Hepatocyte (in vitro differentiated cells): ENCODE measurements around the gene SATB2. TPM values are rescaled to one million over a fixed set of nuclear protein-coding genes. Genes with fewer than 3 reads are reported as not detected.

ENCODE experiments used
- DNase-seq: peaks from one replicate; pipeline ENCODE4 v3.0.0-alpha.2; 2016; ENCODE audit warnings: low spot score
- H2AFZ ChIP-seq: fragments of 200-600 bp; sonication (generic); 2 replicates; pipeline ENCODE4 v1.6.0; 2016; ENCODE audit warnings: antibody characterized with exemption, mild to moderate bottlenecking
- H3K27ac ChIP-seq: fragments of 200-600 bp; sonication (generic); 2 replicates; pipeline ENCODE4 v1.5.1; 2016; ENCODE audit warnings: mild to moderate bottlenecking
- H3K27me3 ChIP-seq: fragments of 200-600 bp; sonication (generic); 2 replicates; pipeline ENCODE4 v1.6.1; 2016
- H3K36me3 ChIP-seq: fragments of 200-600 bp; sonication (generic); replicated peaks from 2 replicates; pipeline ENCODE4 v1.5.1; 2016; ENCODE audit warnings: low read depth; ENCODE audit not compliant: insufficient read depth
- H3K4me1 ChIP-seq: fragments of 200-600 bp; sonication (generic); 2 replicates; pipeline ENCODE4 v1.5.1; 2016; ENCODE audit warnings: mild to moderate bottlenecking, moderate library complexity; ENCODE audit not compliant: insufficient read depth
- H3K4me2 ChIP-seq: fragments of 200-600 bp; sonication (generic); 2 replicates; pipeline ENCODE4 v1.6.0; 2016
- H3K4me3 ChIP-seq: fragments of 200-600 bp; sonication (generic); 2 replicates; pipeline ENCODE4 v1.5.1; 2016; ENCODE audit warnings: mild to moderate bottlenecking
- H3K79me2 ChIP-seq: fragments of 200-600 bp; sonication (generic); 2 replicates; pipeline ENCODE4 v1.6.0; 2017; ENCODE audit warnings: mild to moderate bottlenecking
- H3K9me2 ChIP-seq: fragments of 200-600 bp; sonication (generic); replicated peaks from 2 replicates; pipeline ENCODE4 v1.6.0; 2017; ENCODE audit warnings: mild to moderate bottlenecking; ENCODE audit not compliant: insufficient read depth
- H3K9me3 ChIP-seq: fragments of 200-600 bp; sonication (generic); 2 replicates; pipeline ENCODE4 v1.5.1; 2016; ENCODE audit warnings: low read depth, mild to moderate bottlenecking
- H4K20me1 ChIP-seq: fragments of 200-600 bp; sonication (generic); 2 replicates; pipeline ENCODE4 v1.6.0; 2016; ENCODE audit warnings: mild to moderate bottlenecking; ENCODE audit not compliant: insufficient read depth, poor library complexity, severe bottlenecking
- CTCF ChIP-seq: fragments of 200-600 bp; sonication (generic); IDR thresholded peaks from 2 replicates; pipeline ENCODE4 v1.5.1; 2016; ENCODE audit warnings: antibody characterized with exemption, mild to moderate bottlenecking; ENCODE audit not compliant: poor library complexity
- EZH2 ChIP-seq: fragments of 200-600 bp; sonication (generic); IDR thresholded peaks from 2 replicates; pipeline ENCODE4 v1.6.1; 2016; ENCODE audit warnings: antibody characterized with exemption, mild to moderate bottlenecking, borderline replicate concordance
- EZH2phosphoT487 ChIP-seq: fragments of 200-600 bp; sonication (generic); IDR thresholded peaks from one replicate; pipeline ENCODE4 v1.6.1; 2018; ENCODE audit warnings: antibody characterized with exemption, mild to moderate bottlenecking, low read depth, moderate library complexity; ENCODE audit not compliant: unreplicated experiment, severe bottlenecking
- WGBS: methylation state at CpG from one replicate; pipeline ENCODE4 v1.1.6; 2016; ENCODE audit warnings: low lambda C conversion rate; ENCODE audit errors: missing lambda C conversion rate; 5-methylcytosine and 5-hydroxymethylcytosine counted together
- polyA plus RNA-seq: library from polyadenylated mRNA; unstranded; fragments of >200 nt; fragmentation: Nextera tagmentation; extraction: Ambion mirVana; gene quantifications from 2 replicates; pipeline ENCODE4 v1.2.1, GENCODE V29; 2016
- total RNA-seq: library from RNA; depleted of rRNA; stranded (reverse); fragments of >200 nt; gene quantifications from 2 replicates; pipeline ENCODE4 v1.2.3, GENCODE V29; 2014

SATB2 gene
- total and polyA plus RNA-seq, 2 experiments from 2014 or later: 1.9 to 8.7 TPM

DNA sequence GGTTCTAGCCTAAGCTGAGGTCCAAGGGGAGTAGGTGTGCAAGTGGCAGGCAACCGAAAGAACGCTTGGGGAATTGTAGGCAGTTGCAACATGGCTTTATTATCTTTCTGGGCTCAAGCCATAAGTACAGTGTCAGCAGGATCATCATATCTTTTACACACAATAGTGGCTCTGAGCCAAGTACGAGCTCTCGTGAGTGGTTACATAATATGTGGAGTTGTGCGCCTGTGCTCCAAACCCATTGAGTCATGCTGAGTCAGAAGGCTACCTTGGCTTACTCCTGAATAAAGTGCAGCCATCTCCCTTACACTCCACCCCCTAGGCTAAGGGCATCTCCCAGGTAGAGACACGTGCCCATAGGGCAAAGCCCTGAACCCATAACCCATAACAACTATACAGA lies 233.9 kb downstream of the SATB2 start:
- H3K9me3 ChIP-seq: no peaks in the 10 kb centered on the region
- H3K27me3 ChIP-seq: no peaks in the 10 kb centered on the region
- H3K4me2 ChIP-seq: no peak overlapping the region
- WGBS: 91% methylated on average over 6 of the region's 6 CpGs
- H3K27ac ChIP-seq: no peak overlapping the region
- no peak for TF ChIP-seq CTCF
- TF ChIP-seq EZH2: no peak
- TF ChIP-seq EZH2phosphoT487: no peak
- H3K36me3 ChIP-seq: no peaks in the 10 kb centered on the region
- H3K9me2 ChIP-seq: no peaks in the 10 kb centered on the region
- H4K20me1 ChIP-seq: no peaks in the 10 kb centered on the region
- H3K4me1 ChIP-seq: no peaks in the 10 kb centered on the region
- H3K79me2 ChIP-seq: no peaks in the 10 kb centered on the region
- no peak overlapping the region for H3K4me3 ChIP-seq
- no peak for DNase-seq
- no peak overlapping the region for H2AFZ ChIP-seq

DNA sequence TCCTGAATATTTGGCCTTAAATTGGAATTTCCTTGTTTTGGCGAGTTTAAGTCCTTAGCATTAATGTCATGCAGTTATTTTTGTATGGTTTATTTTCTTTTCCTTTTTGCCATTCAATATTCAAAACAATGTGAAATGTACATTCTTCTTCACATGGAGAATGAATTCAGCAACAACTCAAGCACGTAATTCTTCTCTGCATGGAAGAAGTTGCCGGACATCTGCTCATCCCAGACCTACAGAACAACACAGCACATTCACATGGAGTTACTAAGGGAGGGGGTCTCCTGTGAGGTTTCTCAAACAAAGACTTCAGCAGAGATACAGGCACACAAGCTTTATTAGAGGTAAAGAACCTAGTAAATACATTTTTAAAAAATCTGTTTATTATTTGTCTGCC lies 236.8 kb downstream of the SATB2 start:
- Histone ChIP-seq H2AFZ (no peak overlapping the region), H3K9me2 (no peaks in the 10 kb centered on the region), H3K79me2 (no peaks in the 10 kb centered on the region), H3K4me1 (no peaks in the 10 kb centered on the region), H3K4me2 (no peak overlapping the region), H3K4me3 (no peak overlapping the region), H3K9me3 (no peaks in the 10 kb centered on the region), H3K27me3 (no peaks in the 10 kb centered on the region), H3K36me3 (no peaks in the 10 kb centered on the region), H4K20me1 (no peaks in the 10 kb centered on the region), H3K27ac (no peak overlapping the region)
- DNase-seq: no peak
- 91% methylated on average over 3 of the region's 3 CpGs for WGBS
- no peak for TF ChIP-seq EZH2
- TF ChIP-seq CTCF: no peak
- TF ChIP-seq EZH2phosphoT487: no peak

- Histone ChIP-seq H3K27ac (no peak overlapping the region), H3K27me3 (no peaks in the 10 kb centered on the region), H3K9me2 (no peaks in the 10 kb centered on the region), H3K79me2 (no peaks in the 10 kb centered on the region), H3K36me3 (no peaks in the 10 kb centered on the region), H3K4me1 (no peaks in the 10 kb centered on the region), H3K9me3 (no peaks in the 10 kb centered on the region), H4K20me1 (no peaks in the 10 kb centered on the region), H3K4me2 (no peak overlapping the region), H2AFZ (no peak overlapping the region), H3K4me3 (no peak overlapping the region)
- DNase-seq: peak; percentile 46
- 84% methylated on average over 2 of the region's 2 CpGs for WGBS
- no peak for TF ChIP-seq CTCF
- TF ChIP-seq EZH2phosphoT487: no peak
- TF ChIP-seq EZH2: no peak
These were observed 238.2 kb downstream of the SATB2 start for GRCh38 chr2:199219551-199219950.
